Mucosa of stomach (tissue), 1 donor: Measurements from ENCODE around the gene SMURF1.

Experiments used
- H3K27me3 ChIP-seq: one replicate; pipeline ENCODE4 v1.7.0; 2013; ENCODE audit warnings: mild to moderate bottlenecking, low read length; ENCODE audit not compliant: control insufficient read depth, insufficient read depth
- H3K36me3 ChIP-seq: one replicate; pipeline ENCODE4 v1.7.0; 2013; ENCODE audit warnings: low read length; ENCODE audit not compliant: control insufficient read depth, insufficient read depth
- H3K4me1 ChIP-seq: one replicate; pipeline ENCODE4 v1.7.0; 2013; ENCODE audit warnings: mild to moderate bottlenecking, low read length; ENCODE audit not compliant: control insufficient read depth, insufficient read depth
- H3K4me3 ChIP-seq: one replicate; pipeline ENCODE4 v1.7.0; 2013; ENCODE audit warnings: low read length
- H3K9ac ChIP-seq: one replicate; pipeline ENCODE4 v1.7.0; 2013; ENCODE audit warnings: mild to moderate bottlenecking, low read length, moderate library complexity
- H3K9me3 ChIP-seq: one replicate; pipeline ENCODE4 v1.7.0; 2013; ENCODE audit warnings: mild to moderate bottlenecking, low read length, moderate library complexity; ENCODE audit not compliant: control insufficient read depth
- donor health status: Pancreatic carcinoma.

SMURF1 gene

GRCh38 chr7:99099499-99100077, 44.3 kb downstream of the SMURF1 start:
- peaks cover 50% of the 10 kb centered on the region for H3K4me1 ChIP-seq
- no peaks in the 10 kb centered on the region for H3K36me3 ChIP-seq
- no peak overlapping the region for H3K4me3 ChIP-seq
- peak overlapping the region; percentile 13 for H3K9ac ChIP-seq
- no peaks in the 10 kb centered on the region for H3K27me3 ChIP-seq
- H3K9me3 ChIP-seq, result no peaks in the 10 kb centered on the region

GRCh38 chr7:99098824-99099498, 44.9 kb downstream of the SMURF1 start:
- H3K4me3 ChIP-seq, result no peak overlapping the region
- H3K4me1 ChIP-seq, result peaks cover 46% of the 10 kb centered on the region
- H3K27me3 ChIP-seq, result no peaks in the 10 kb centered on the region
- H3K9ac ChIP-seq, result peak overlapping the region; percentile 13
- no peaks in the 10 kb centered on the region for H3K36me3 ChIP-seq
- H3K9me3 ChIP-seq, result no peaks in the 10 kb centered on the region

- no peaks in the 10 kb centered on the region for H3K9me3 ChIP-seq
- H3K4me1 ChIP-seq, result peaks cover 46% of the 10 kb centered on the region
- H3K27me3 ChIP-seq, result no peaks in the 10 kb centered on the region
- H3K4me3 ChIP-seq, result no peak overlapping the region
- no peaks in the 10 kb centered on the region for H3K36me3 ChIP-seq
- no peak overlapping the region for H3K9ac ChIP-seq
These were observed 45.6 kb downstream of the SMURF1 start for GRCh38 chr7:99098286-99098823.

- Histone ChIP-seq H3K27me3 (no peaks in the 10 kb centered on the region), H3K9ac (no peak overlapping the region), H3K36me3 (no peaks in the 10 kb centered on the region), H3K4me3 (no peak overlapping the region), H3K9me3 (no peaks in the 10 kb centered on the region), H3K4me1 (peaks cover 41% of the 10 kb centered on the region)
These were observed 46.2 kb downstream of the SMURF1 start for GRCh38 chr7:99097730-99098129.

GRCh38 chr7:99096124-99096887, 47.6 kb downstream of the SMURF1 start:
- H3K36me3 ChIP-seq, result no peaks in the 10 kb centered on the region
- H3K27me3 ChIP-seq, result no peaks in the 10 kb centered on the region
- H3K9me3 ChIP-seq, result no peaks in the 10 kb centered on the region
- H3K4me3 ChIP-seq, result no peak overlapping the region
- H3K9ac ChIP-seq, result peak overlapping the region; percentile 28
- H3K4me1 ChIP-seq, result peaks cover 43% of the 10 kb centered on the region

GRCh38 chr7:99095698-99096097, 48.2 kb downstream of the SMURF1 start:
- Histone ChIP-seq H3K4me1 (peaks cover 49% of the 10 kb centered on the region), H3K9me3 (no peaks in the 10 kb centered on the region), H3K36me3 (no peaks in the 10 kb centered on the region), H3K9ac (peak overlapping the region; percentile 28), H3K4me3 (no peak overlapping the region), H3K27me3 (no peaks in the 10 kb centered on the region)

GRCh38 chr7:99094401-99094800, 49.5 kb downstream of the SMURF1 start:
- H3K9me3 ChIP-seq, result no peaks in the 10 kb centered on the region
- H3K36me3 ChIP-seq, result no peaks in the 10 kb centered on the region
- H3K4me3 ChIP-seq, result no peak overlapping the region
- no peaks in the 10 kb centered on the region for H3K27me3 ChIP-seq
- peaks cover 52% of the 10 kb centered on the region for H3K4me1 ChIP-seq
- H3K9ac ChIP-seq, result no peak overlapping the region

GRCh38 chr7:99092064-99092720, 51.7 kb downstream of the SMURF1 start:
- Histone ChIP-seq H3K36me3 (no peaks in the 10 kb centered on the region), H3K4me1 (peaks cover 42% of the 10 kb centered on the region), H3K27me3 (no peaks in the 10 kb centered on the region), H3K9ac (no peak overlapping the region), H3K9me3 (no peaks in the 10 kb centered on the region), H3K4me3 (no peak overlapping the region)

GRCh38 chr7:99090771-99091542, 53.0 kb downstream of the SMURF1 start:
- peaks cover 31% of the 10 kb centered on the region for H3K4me1 ChIP-seq
- no peaks in the 10 kb centered on the region for H3K36me3 ChIP-seq
- H3K4me3 ChIP-seq, result no peak overlapping the region
- no peak overlapping the region for H3K9ac ChIP-seq
- H3K27me3 ChIP-seq, result no peaks in the 10 kb centered on the region
- H3K9me3 ChIP-seq, result no peaks in the 10 kb centered on the region

- Histone ChIP-seq H3K4me3 (no peak overlapping the region), H3K27me3 (no peaks in the 10 kb centered on the region), H3K36me3 (no peaks in the 10 kb centered on the region), H3K9me3 (no peaks in the 10 kb centered on the region), H3K9ac (no peak overlapping the region), H3K4me1 (peaks cover 23% of the 10 kb centered on the region)
These were observed 53.8 kb downstream of the SMURF1 start for GRCh38 chr7:99089914-99090629.

GRCh38 chr7:99086944-99087343, 57.0 kb downstream of the SMURF1 start:
- Histone ChIP-seq H3K4me1 (peaks cover 20% of the 10 kb centered on the region), H3K4me3 (no peak overlapping the region)

More at GRCh38 chr7:99086944-99087343, 57.0 kb downstream of the SMURF1 start:
- H3K27me3 ChIP-seq, result no peaks in the 10 kb centered on the region
- H3K9ac ChIP-seq, result no peak overlapping the region
- no peaks in the 10 kb centered on the region for H3K36me3 ChIP-seq
- no peaks in the 10 kb centered on the region for H3K9me3 ChIP-seq
